ENCODE results near the gene DBF4B. TPM values are rescaled to one million over a fixed set of nuclear protein-coding genes. Genes with fewer than 3 reads are reported as not detected.

The DBF4B gene
- total and polyA plus RNA-seq, 9 donors: 4.1 to 11.3 (median 7.8) TPM

GRCh38 chr17:44776628-44777393, 68.3 kb downstream of the DBF4B start:
- no peaks in the 10 kb centered on the region for H3K9me3 ChIP-seq (replicated peaks; ENCODE audit: control insufficient read depth, low read depth, low read length)
- 91% methylated on average over 16 of the region's 19 CpGs for WGBS (ENCODE audit: insufficient coverage)
- DNase-seq: no peak
- H3K4me3 ChIP-seq (ENCODE audit: low read length): no peak overlapping the region
- peaks cover 50% of the 10 kb centered on the region for H3K4me1 ChIP-seq (ENCODE audit: control insufficient read depth, insufficient read depth, low read length)
- H3K36me3 ChIP-seq (ENCODE audit: control insufficient read depth, insufficient read depth, low read length): no peaks in the 10 kb centered on the region
- no peak overlapping the region for H3K27ac ChIP-seq (ENCODE audit: low read length)
- H3K27me3 ChIP-seq (ENCODE audit: control insufficient read depth, insufficient read depth, low read length): peaks cover 16% of the 10 kb centered on the region

GRCh38 chr17:44777394-44778348, 69.2 kb downstream of the DBF4B start:
- no peaks in the 10 kb centered on the region for H3K36me3 ChIP-seq (ENCODE audit: control insufficient read depth, insufficient read depth, low read length)
- 78% methylated on average over 20 of the region's 20 CpGs for WGBS (ENCODE audit: insufficient coverage)
- peaks cover 53% of the 10 kb centered on the region for H3K4me1 ChIP-seq (ENCODE audit: control insufficient read depth, insufficient read depth, low read length)
- peaks cover 16% of the 10 kb centered on the region for H3K27me3 ChIP-seq (ENCODE audit: control insufficient read depth, insufficient read depth, low read length)
- DNase-seq: no peak
- H3K27ac ChIP-seq (ENCODE audit: low read length): no peak overlapping the region
- H3K9me3 ChIP-seq (replicated peaks; ENCODE audit: control insufficient read depth, low read depth, low read length): no peaks in the 10 kb centered on the region
- no peak overlapping the region for H3K4me3 ChIP-seq (ENCODE audit: low read length)

GRCh38 chr17:44778656-44779210, 70.3 kb downstream of the DBF4B start:
- Histone ChIP-seq H3K36me3 (ENCODE audit: control insufficient read depth, insufficient read depth, low read length) (no peaks in the 10 kb centered on the region), H3K9me3 (replicated peaks; ENCODE audit: control insufficient read depth, low read depth, low read length) (no peaks in the 10 kb centered on the region), H3K4me1 (ENCODE audit: control insufficient read depth, insufficient read depth, low read length) (peaks cover 53% of the 10 kb centered on the region), H3K27ac (ENCODE audit: low read length) (no peak overlapping the region), H3K27me3 (ENCODE audit: control insufficient read depth, insufficient read depth, low read length) (peaks cover 16% of the 10 kb centered on the region), H3K4me3 (ENCODE audit: low read length) (no peak overlapping the region)
- 26% methylated on average over 6 of the region's 10 CpGs for WGBS (ENCODE audit: insufficient coverage)
- no peak for DNase-seq

- peak; percentile 88 for DNase-seq
- peak overlapping the region; percentile 0 for H3K27ac ChIP-seq (ENCODE audit: low read length)
- H3K9me3 ChIP-seq (replicated peaks; ENCODE audit: control insufficient read depth, low read depth, low read length): no peaks in the 10 kb centered on the region
- no peaks in the 10 kb centered on the region for H3K36me3 ChIP-seq (ENCODE audit: control insufficient read depth, insufficient read depth, low read length)
- WGBS (ENCODE audit: insufficient coverage): 14% methylated on average over 27 of the region's 36 CpGs
- peaks cover 52% of the 10 kb centered on the region for H3K4me1 ChIP-seq (ENCODE audit: control insufficient read depth, insufficient read depth, low read length)
- peak overlapping the region; percentile 39 for H3K4me3 ChIP-seq (ENCODE audit: low read length)
- H3K27me3 ChIP-seq (ENCODE audit: control insufficient read depth, insufficient read depth, low read length): peaks cover 11% of the 10 kb centered on the region
These were observed 71.0 kb downstream of the DBF4B start for GRCh38 chr17:44779211-44780025.

GRCh38 chr17:44780161-44780560, 71.7 kb downstream of the DBF4B start:
- Histone ChIP-seq H3K4me3 (ENCODE audit: low read length) (no peak overlapping the region), H3K36me3 (ENCODE audit: control insufficient read depth, insufficient read depth, low read length) (no peaks in the 10 kb centered on the region), H3K4me1 (ENCODE audit: control insufficient read depth, insufficient read depth, low read length) (peaks cover 45% of the 10 kb centered on the region), H3K27ac (ENCODE audit: low read length) (no peak overlapping the region), H3K9me3 (replicated peaks; ENCODE audit: control insufficient read depth, low read depth, low read length) (no peaks in the 10 kb centered on the region), H3K27me3 (ENCODE audit: control insufficient read depth, insufficient read depth, low read length) (peaks cover 9% of the 10 kb centered on the region)
- WGBS (ENCODE audit: insufficient coverage): 91% methylated on average over 5 of the region's 12 CpGs
- DNase-seq: no peak

- WGBS (ENCODE audit: insufficient coverage): 70% methylated on average over 13 of the region's 14 CpGs
- Histone ChIP-seq H3K4me1 (ENCODE audit: control insufficient read depth, insufficient read depth, low read length) (peaks cover 46% of the 10 kb centered on the region), H3K27ac (ENCODE audit: low read length) (peak overlapping the region; percentile 86), H3K4me3 (ENCODE audit: low read length) (no peak overlapping the region), H3K27me3 (ENCODE audit: control insufficient read depth, insufficient read depth, low read length) (peaks cover 9% of the 10 kb centered on the region), H3K9me3 (replicated peaks; ENCODE audit: control insufficient read depth, low read depth, low read length) (no peaks in the 10 kb centered on the region), H3K36me3 (ENCODE audit: control insufficient read depth, insufficient read depth, low read length) (no peaks in the 10 kb centered on the region)
- no peak for DNase-seq
These were observed 72.5 kb downstream of the DBF4B start for GRCh38 chr17:44780845-44781480.

GRCh38 chr17:44781551-44782325, 73.3 kb downstream of the DBF4B start:
- Histone ChIP-seq H3K4me3 (ENCODE audit: low read length) (no peak overlapping the region), H3K27me3 (ENCODE audit: control insufficient read depth, insufficient read depth, low read length) (peaks cover 9% of the 10 kb centered on the region), H3K36me3 (ENCODE audit: control insufficient read depth, insufficient read depth, low read length) (no peaks in the 10 kb centered on the region), H3K4me1 (ENCODE audit: control insufficient read depth, insufficient read depth, low read length) (peaks cover 46% of the 10 kb centered on the region), H3K9me3 (replicated peaks; ENCODE audit: control insufficient read depth, low read depth, low read length) (no peaks in the 10 kb centered on the region), H3K27ac (ENCODE audit: low read length) (peak overlapping the region; percentile 86)
- peak; percentile 91 for DNase-seq
- 27% methylated on average over 12 of the region's 17 CpGs for WGBS (ENCODE audit: insufficient coverage)

- Histone ChIP-seq H3K4me3 (ENCODE audit: low read length) (no peak overlapping the region), H3K9me3 (replicated peaks; ENCODE audit: control insufficient read depth, low read depth, low read length) (no peaks in the 10 kb centered on the region), H3K4me1 (ENCODE audit: control insufficient read depth, insufficient read depth, low read length) (peaks cover 53% of the 10 kb centered on the region), H3K27me3 (ENCODE audit: control insufficient read depth, insufficient read depth, low read length) (peaks cover 4% of the 10 kb centered on the region), H3K36me3 (ENCODE audit: control insufficient read depth, insufficient read depth, low read length) (no peaks in the 10 kb centered on the region), H3K27ac (ENCODE audit: low read length) (peak overlapping the region; percentile 86)
- no peak for DNase-seq
- WGBS (ENCODE audit: insufficient coverage): 26% methylated on average over 10 of the region's 11 CpGs
These were observed 73.9 kb downstream of the DBF4B start for GRCh38 chr17:44782326-44782850.

Data from muscle of leg (tissue), 11 donors.